GM23338 (cell line): ENCODE results near the gene SYNE2.

Experiments used
- CTCF ChIP-seq, 2 experiments: fragments of 200-600 bp in 1 of 2; sonication (generic) in 1 of 2; conservative IDR thresholded peaks; 2 replicates each; pipeline versions ENCODE4 v1.5.1 to v1.6.1; 2016 to 2017; ENCODE audit warnings: antibody characterized with exemption in 2 of 2, low read depth in 2 of 2, mild to moderate bottlenecking in 2 of 2, moderate library complexity in 1 of 2
- POLR2AphosphoS5 ChIP-seq: IDR thresholded peaks from 2 replicates; pipeline ENCODE4 v1.6.1; 2016; ENCODE audit warnings: antibody characterized with exemption, low read depth

GRCh38 chr14:64234877-64235651, 382.3 kb downstream of the SYNE2 start:
- TF ChIP-seq CTCF (conservative IDR thresholded peaks at IDR 0.05; ENCODE audit: low read depth in 2 of 2) (no peak), POLR2AphosphoS5 (no peak)
